Heart left ventricle (tissue), 13 donors: ENCODE data around the gene AFF3.

Experiments
- POLR2A ChIP-seq, 2 donors: fragments of 450-650 bp; IDR thresholded peaks; one replicate each; pipeline ENCODE4 v1.6.1; 2017; ENCODE audit warnings: antibody characterized with exemption in 2 of 2, mild to moderate bottlenecking in 2 of 2, moderate library complexity in 2 of 2
- TF ChIP-seq, protein P1 (sequence below), 12 donors: fragments of 200-600 bp; sonication (generic) in 4 of 12; IDR thresholded peaks; one replicate each; pipeline versions ENCODE4 v1.5.0 to v1.8.0; 2018 to 2022; ENCODE audit warnings: antibody characterized with exemption in 12 of 12, mild to moderate bottlenecking in 5 of 12
- donor health status: ischemic (EF 13 %, LVEDD 7.1; RV severe dilation, severe dysfunction).
- donor health status: DM: no; HTN: yes; CAD: no.
- donor health status: DM: no; HTN: no; CAD: no.
- donor health status: ischemic (EF 25% LVEDD 6.9; RV normal size, moderate dysfunction).
- donor health status: ischemic (EF 25% LVEDD 5.7; RV mildly dilated, moderate dysfunction).
- donor health status: ischemic (EF 35%, LVEDD 5.7; RV mildly dilated, moderate dysfunction).
- donor health status: nonischemic (EF 11% LVEDD 7.7; RV severe dilation, severe dysfunction).
- donor health status: DM: yes; HTN: yes; CAD: no.
- donor health status: PGD.
- donor health status: ischemic (EF 29% LVEDD 5.4; RV normal size, mild dysfunction).
- donor health status: nonischemic (EF 23%, LVEDD 6.1; RV moderate dilation, normal function).

DNA sequence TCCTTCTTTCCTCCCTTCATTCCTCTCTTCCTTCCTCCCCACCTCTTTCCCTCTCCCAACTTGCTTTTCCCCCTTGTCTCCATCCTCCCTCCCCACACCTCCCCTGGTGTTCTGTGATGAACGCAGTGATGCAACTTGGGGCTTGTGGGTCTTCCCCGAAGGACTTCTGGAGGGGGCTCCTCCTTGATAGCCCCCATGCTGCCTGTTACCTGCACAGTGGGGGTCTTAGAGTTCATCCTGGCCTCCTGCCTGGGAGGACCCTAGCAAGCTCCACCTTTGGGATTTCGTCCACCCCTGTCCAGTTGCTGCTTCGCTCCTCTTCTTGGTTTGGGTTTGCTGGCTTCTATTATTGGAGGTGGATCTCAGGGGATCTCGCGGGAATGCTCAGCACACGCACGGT, 43.7 kb upstream of the AFF3 start:
- TF ChIP-seq, protein P1, sequence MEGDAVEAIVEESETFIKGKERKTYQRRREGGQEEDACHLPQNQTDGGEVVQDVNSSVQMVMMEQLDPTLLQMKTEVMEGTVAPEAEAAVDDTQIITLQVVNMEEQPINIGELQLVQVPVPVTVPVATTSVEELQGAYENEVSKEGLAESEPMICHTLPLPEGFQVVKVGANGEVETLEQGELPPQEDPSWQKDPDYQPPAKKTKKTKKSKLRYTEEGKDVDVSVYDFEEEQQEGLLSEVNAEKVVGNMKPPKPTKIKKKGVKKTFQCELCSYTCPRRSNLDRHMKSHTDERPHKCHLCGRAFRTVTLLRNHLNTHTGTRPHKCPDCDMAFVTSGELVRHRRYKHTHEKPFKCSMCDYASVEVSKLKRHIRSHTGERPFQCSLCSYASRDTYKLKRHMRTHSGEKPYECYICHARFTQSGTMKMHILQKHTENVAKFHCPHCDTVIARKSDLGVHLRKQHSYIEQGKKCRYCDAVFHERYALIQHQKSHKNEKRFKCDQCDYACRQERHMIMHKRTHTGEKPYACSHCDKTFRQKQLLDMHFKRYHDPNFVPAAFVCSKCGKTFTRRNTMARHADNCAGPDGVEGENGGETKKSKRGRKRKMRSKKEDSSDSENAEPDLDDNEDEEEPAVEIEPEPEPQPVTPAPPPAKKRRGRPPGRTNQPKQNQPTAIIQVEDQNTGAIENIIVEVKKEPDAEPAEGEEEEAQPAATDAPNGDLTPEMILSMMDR (IDR thresholded peaks at IDR 0.05) = no peak
- no peak for TF ChIP-seq POLR2A (IDR thresholded peaks at IDR 0.05)
